ENCODE results near the gene CAMTA1. TPM values are rescaled to one million over a fixed set of nuclear protein-coding genes. Genes with fewer than 3 reads are reported as not detected.
A peak's percentile ranks its signal among the peaks of the same experiment; 100 is the strongest.

CAMTA1 gene
- total and polyA plus RNA-seq, 9 of the 15 experiments (the other 6 are each of a cell fraction or from before 2014, with no cell fraction given), result 43.9 to 161 (median 65.9) TPM

DNA sequence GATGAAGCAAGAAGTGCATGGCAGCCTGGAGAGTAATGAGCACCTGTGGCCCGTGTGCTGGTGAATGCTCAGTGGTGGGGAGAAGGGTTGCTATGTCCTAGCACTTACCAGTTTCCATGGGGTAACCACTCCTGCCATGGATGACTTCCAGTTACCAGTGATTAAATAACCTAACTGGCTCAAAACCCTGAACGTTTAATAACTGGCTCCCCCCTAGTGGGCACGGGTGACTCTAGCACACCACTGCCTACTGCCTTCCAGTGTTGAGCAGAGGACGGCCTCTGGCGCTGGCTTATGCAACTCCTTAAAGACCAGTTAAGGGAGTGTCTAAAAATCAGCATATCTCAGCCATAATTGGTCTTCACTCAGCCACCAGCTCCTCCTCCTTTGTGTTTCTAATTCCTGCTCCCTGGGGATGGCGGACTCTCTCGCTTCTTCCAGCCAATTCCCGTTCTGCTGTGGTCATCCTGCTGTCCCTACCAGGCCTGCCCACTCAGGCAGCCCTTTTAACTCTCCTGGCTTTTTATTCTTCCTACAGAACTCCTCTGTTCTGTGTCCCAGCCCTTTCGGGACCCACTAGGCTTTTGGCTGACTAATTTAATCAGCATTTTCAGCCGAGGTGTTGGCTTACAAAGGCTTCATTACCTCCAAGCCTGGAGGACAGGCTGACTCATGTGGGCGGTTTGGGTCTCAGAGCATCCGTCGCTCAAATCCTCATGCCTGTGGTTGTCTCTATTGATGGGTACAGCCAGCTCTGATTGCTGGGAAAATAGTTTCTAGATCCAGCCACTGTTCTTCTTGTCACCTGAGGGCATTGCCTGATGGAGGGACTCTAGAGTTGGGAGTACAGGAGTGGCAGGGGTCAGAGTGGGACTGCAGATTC lies 332.4 kb downstream of the CAMTA1 start (continued):
- peak; percentile 32 to 66 (median 37); a peak in 4 of 6 replicates for TF ChIP-seq CTCF (IDR thresholded peaks at IDR 0.05 in 2 of 3, conservative IDR thresholded peaks at IDR 0.05 in 1 of 3; ENCODE audit: insufficient read depth in 2 of 3, low read depth in 1 of 3, low read length in 3 of 3)
- no peak for TF ChIP-seq RHOXF2B (CRISPR knock-in tag; conservative IDR thresholded peaks at IDR 0.05)
- TF ChIP-seq NCOA2 (IDR thresholded peaks at IDR 0.05; ENCODE audit: partially characterized antibody in 2 of 2), result peak in 1 of 2 experiments; percentile 80

DNA sequence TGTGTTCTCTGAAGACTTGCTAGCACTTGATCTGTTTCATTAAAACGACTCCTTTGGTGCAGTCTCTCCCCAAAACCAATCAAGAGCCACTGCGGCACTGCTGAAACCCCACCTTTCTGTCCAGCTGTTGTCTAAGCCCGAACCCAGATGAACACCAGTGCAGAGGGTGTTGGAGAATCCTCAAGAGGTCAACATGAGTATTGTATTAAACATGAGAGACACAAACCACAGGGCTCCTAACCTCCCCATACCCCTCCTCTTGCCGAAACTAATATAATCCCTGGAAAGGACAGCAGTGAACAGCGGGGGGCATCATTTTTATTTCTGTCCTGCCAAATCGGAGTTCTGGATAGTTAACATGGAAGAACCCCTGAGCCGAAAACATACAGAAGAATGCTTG lies 333.9 kb downstream of the CAMTA1 start:
- no peaks in the 10 kb centered on the region for H3K36me3 ChIP-seq (ENCODE audit: control insufficient read depth, insufficient read depth, low read length)
- in situ Hi-C loops (cut with MboI) (no loop called here), intact Hi-C loops (cut with micrococcal nuclease) (no loop called here)
- H4K20me1 ChIP-seq (replicated peaks; ENCODE audit: control insufficient read depth, insufficient read depth, low read length), result peaks cover 5% of the 10 kb centered on the region
- no peaks in the 10 kb centered on the region; the same call in 1 of the 2 replicates for H3K9me3 ChIP-seq (replicated peaks; ENCODE audit: control insufficient read depth, insufficient read depth, low read depth, low read length)
- DNase-seq (ENCODE audit: extremely low read depth in 1 of 4, low spot score in 3 of 4) (no peak), ATAC-seq (no peak), FAIRE-seq (no peak)
- no peak overlapping the region for H3K4me3 ChIP-seq
- no TSS peak for BruUV-seq (replicated peaks)
- under 1% methylated on average over 7 of the region's 7 CpGs for WGBS (ENCODE audit: insufficient coverage, low coverage, missing lambda C conversion rate)
- no peaks in the 10 kb centered on the region for H3K79me2 ChIP-seq (ENCODE audit: control insufficient read depth, insufficient read depth, low read length)
- TF ChIP-seq ZBTB49 (CRISPR knock-in tag; IDR thresholded peaks at IDR 0.05; ENCODE audit: borderline replicate concordance) (no peak), MEF2D (tag; conservative IDR thresholded peaks at IDR 0.05; ENCODE audit: low read depth) (no peak), CUX1 (CRISPR knock-in tag; IDR thresholded peaks at IDR 0.05) (no peak), TCF7L2 (IDR thresholded peaks at IDR 0.05; ENCODE audit: low read depth, low read length) (no peak), ZNF778 (CRISPR knock-in tag; IDR thresholded peaks at IDR 0.05) (no peak), ZNF143 (CRISPR knock-in tag; IDR thresholded peaks at IDR 0.05) (no peak)
- no peak overlapping the region for H3K4me2 ChIP-seq (ENCODE audit: insufficient read depth, low read length)
- H3K9me1 ChIP-seq (ENCODE audit: control insufficient read depth, insufficient read depth, low read length), result no peaks in the 10 kb centered on the region
- H3K9ac ChIP-seq (ENCODE audit: insufficient read depth in 1 of 2, low read depth in 2 of 2, low read length in 2 of 2), result no peak overlapping the region
- H2AFZ ChIP-seq (ENCODE audit: low read depth, low read length), result no peak overlapping the region
- no peaks in the 10 kb centered on the region for H3K4me1 ChIP-seq (replicated peaks in 1 of 2; ENCODE audit: control insufficient read depth in 2 of 2, insufficient read depth in 2 of 2, low read length in 2 of 2)
- POLR2A ChIA-PET, result no interaction called here
- CTCF ChIA-PET (ENCODE audit: low intra/inter-chr PET ratio), result interaction anchor here (0.9 kb wide), 1 partner anchor 392 kb away, joined by 4 read pairs; no protein-coding TSS in a partner anchor
- H3K27me3 ChIP-seq (ENCODE audit: control insufficient read depth in 2 of 2, insufficient read depth in 2 of 2, low read length in 2 of 2), result peaks cover 2 to 43% of the 10 kb centered on the region in 2 experiments; a peak in 3 of 5 replicates
- no peak overlapping the region for H3K27ac ChIP-seq (ENCODE audit: extremely low read depth, low read depth, low read length)
